Colon (tissue), 2 donors: ENCODE results near the gene CD300H.
"Not testable (repeated sequence)": the region's sequence is repeated elsewhere in the genome, so short reads cannot be mapped to it uniquely, and the experiment has no call there.

Experiments used
- FAIRE-seq: peaks from 2 replicates; lab custom pipeline; 2012; peaks lifted over from hg19 to GRCh38; lab: Jason Lieb, UNC
- donor health status: control.
- donor health status: control.

The CD300H gene

GRCh38 chr17:74584292-74585060 is 17.2 kb upstream of the CD300H start:
- FAIRE-seq: no peak

GRCh38 chr17:74582633-74583032 is 15.3 kb upstream of the CD300H start:
- no peak for FAIRE-seq

- FAIRE-seq: no peak
Observed at GRCh38 chr17:74579900-74580299, 12.6 kb upstream of the CD300H start.

- no peak for FAIRE-seq
Observed at GRCh38 chr17:74578979-74579378, 11.7 kb upstream of the CD300H start.

- FAIRE-seq: no peak
Observed at GRCh38 chr17:74574489-74575142, 7.3 kb upstream of the CD300H start.

GRCh38 chr17:74573635-74574034 is 6.3 kb upstream of the CD300H start:
- not testable (repeated sequence) for FAIRE-seq

GRCh38 chr17:74573169-74573568 is 5.9 kb upstream of the CD300H start:
- FAIRE-seq: no peak

GRCh38 chr17:74571621-74572270 is 4.4 kb upstream of the CD300H start:
- FAIRE-seq: no peak

GRCh38 chr17:74569020-74570003 is 2.0 kb upstream of the CD300H start:
- no peak for FAIRE-seq

GRCh38 chr17:74568106-74568873 is 981 bp upstream of the CD300H start:
- FAIRE-seq: no peak

- FAIRE-seq: no peak
Observed at GRCh38 chr17:74566132-74566753, 1.1 kb downstream of the CD300H start.

GRCh38 chr17:74565126-74565525 is 2.2 kb downstream of the CD300H start:
- FAIRE-seq: no peak

- no peak for FAIRE-seq
Observed at GRCh38 chr17:74563358-74563757, 4.0 kb downstream of the CD300H start.

- FAIRE-seq: no peak
Observed at GRCh38 chr17:74561586-74561985, 5.7 kb downstream of the CD300H start.

- no peak for FAIRE-seq
Observed at GRCh38 chr17:74558882-74559519, 8.3 kb downstream of the CD300H start.

GRCh38 chr17:74558402-74558801 is 8.9 kb downstream of the CD300H start:
- FAIRE-seq: not testable (repeated sequence)

GRCh38 chr17:74555427-74555940 is 11.8 kb downstream of the CD300H start:
- FAIRE-seq: no peak

- FAIRE-seq: no peak
Observed at GRCh38 chr17:74554909-74555308, 12.4 kb downstream of the CD300H start.

GRCh38 chr17:74552037-74552436 is 15.3 kb downstream of the CD300H start:
- FAIRE-seq: no peak

GRCh38 chr17:74550602-74551001 is 16.7 kb downstream of the CD300H start:
- no peak for FAIRE-seq
